WERI-Rb-1 (cell line): ENCODE results near the gene SLC24A3.

Source experiments
- DNase-seq: peaks from one replicate; pipeline ENCODE4 v3.0.0-alpha.2; 2020
- H3K27ac ChIP-seq: fragments of 250-450 bp; sonication (Bioruptor Pico); 2 replicates; pipeline ENCODE4 v1.5.1; 2020; ENCODE audit warnings: mild to moderate bottlenecking, moderate library complexity
- H3K27me3 ChIP-seq: fragments of 250-450 bp; sonication (Bioruptor Pico); 2 replicates; pipeline ENCODE4 v1.5.1; 2021; ENCODE audit warnings: mild to moderate bottlenecking, low read depth, moderate library complexity; ENCODE audit not compliant: insufficient read depth, severe bottlenecking
- H3K36me3 ChIP-seq: fragments of 250-450 bp; sonication (Bioruptor Pico); 2 replicates; pipeline ENCODE4 v1.5.1; 2020; ENCODE audit warnings: mild to moderate bottlenecking, moderate library complexity
- H3K4me3 ChIP-seq: 2 replicates; pipeline ENCODE4 v1.5.1; 2011; ENCODE audit warnings: low read depth, mild to moderate bottlenecking, control low read depth, low read length
- H3K9me3 ChIP-seq: fragments of 250-450 bp; sonication (Bioruptor Pico); 2 replicates; pipeline ENCODE4 v1.5.1; 2021; ENCODE audit warnings: mild to moderate bottlenecking, moderate library complexity; ENCODE audit not compliant: severe bottlenecking
- CTCF ChIP-seq: IDR thresholded peaks from 2 replicates; pipeline ENCODE4 v1.5.1; 2011; ENCODE audit warnings: low read depth, mild to moderate bottlenecking, control low read depth, inconsistent platforms, low read length

Gene SLC24A3

GRCh38 chr20:19256906-19257595, 44.6 kb downstream of the SLC24A3 start:
- Histone ChIP-seq H3K36me3 (no peaks in the 10 kb centered on the region), H3K9me3 (no peaks in the 10 kb centered on the region), H3K27ac (no peak overlapping the region), H3K27me3 (peaks cover 87% of the 10 kb centered on the region), H3K4me3 (no peak overlapping the region)
- no peak for DNase-seq
- no peak for TF ChIP-seq CTCF

GRCh38 chr20:19257865-19258264, 45.4 kb downstream of the SLC24A3 start:
- no peak for TF ChIP-seq CTCF
- H3K4me3 ChIP-seq: no peak overlapping the region
- H3K27me3 ChIP-seq: peaks cover 88% of the 10 kb centered on the region
- no peak overlapping the region for H3K27ac ChIP-seq
- no peaks in the 10 kb centered on the region for H3K36me3 ChIP-seq
- no peak for DNase-seq
- no peaks in the 10 kb centered on the region for H3K9me3 ChIP-seq

DNA sequence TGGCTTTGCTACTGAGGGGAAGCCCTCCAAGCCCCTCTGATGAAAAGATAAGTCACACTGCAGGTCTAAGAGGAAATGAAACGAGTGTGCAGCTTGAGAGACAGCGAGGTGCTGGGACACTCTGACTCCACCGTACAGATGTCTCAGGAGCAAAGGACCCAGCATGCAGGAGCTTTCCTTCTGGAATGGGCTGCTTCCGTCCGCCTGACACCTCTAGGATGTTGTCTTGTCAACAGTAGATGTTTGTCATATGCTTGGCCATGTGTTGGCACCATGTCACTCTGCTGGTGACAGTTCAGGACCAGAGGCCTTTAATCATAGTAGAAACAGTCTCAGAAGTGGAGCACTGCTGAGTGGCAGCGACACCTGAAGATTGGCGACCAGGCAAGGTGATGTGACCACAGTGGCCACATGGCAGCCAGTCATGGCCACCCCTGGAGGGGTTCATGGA, 46.7 kb downstream of the SLC24A3 start:
- H3K27ac ChIP-seq: no peak overlapping the region
- H3K36me3 ChIP-seq: no peaks in the 10 kb centered on the region
- TF ChIP-seq CTCF: no peak
- H3K4me3 ChIP-seq: no peak overlapping the region
- H3K27me3 ChIP-seq: peaks cover 84% of the 10 kb centered on the region
- no peak for DNase-seq
- no peaks in the 10 kb centered on the region for H3K9me3 ChIP-seq

- TF ChIP-seq CTCF: no peak
- H3K36me3 ChIP-seq: no peaks in the 10 kb centered on the region
- no peak overlapping the region for H3K4me3 ChIP-seq
- DNase-seq: no peak
- peaks cover 78% of the 10 kb centered on the region for H3K27me3 ChIP-seq
- no peaks in the 10 kb centered on the region for H3K9me3 ChIP-seq
- H3K27ac ChIP-seq: no peak overlapping the region
Measured at GRCh38 chr20:19260412-19261090, 48.1 kb downstream of the SLC24A3 start.

GRCh38 chr20:19264191-19264590, 51.7 kb downstream of the SLC24A3 start:
- Histone ChIP-seq H3K9me3 (no peaks in the 10 kb centered on the region), H3K27me3 (peaks cover 72% of the 10 kb centered on the region), H3K27ac (no peak overlapping the region), H3K36me3 (no peaks in the 10 kb centered on the region), H3K4me3 (no peak overlapping the region)
- no peak for DNase-seq
- TF ChIP-seq CTCF: no peak
